Measurements from ENCODE around the gene GLI3. TPM values are rescaled to one million over a fixed set of nuclear protein-coding genes. Genes with fewer than 3 reads are reported as not detected.

Gene GLI3
- total RNA-seq, 5 donors from 2014 or later (not counting 1 experiment from before 2014, with no cell fraction given) = 0.10 to 0.79 (median 0.32) TPM; not detected in 1

GRCh38 chr7:41994746-41995110, 242.3 kb downstream of the GLI3 start:
- Mint-ChIP-seq H3K27ac (no peak overlapping the region), H3K4me1 (no peaks in the 10 kb centered on the region), H3K27me3 (peaks cover 9 to 12% of the 10 kb centered on the region in 2 donors), H3K4me3 (no peak overlapping the region), H3K36me3 (no peaks in the 10 kb centered on the region), H3K9me3 (no peaks in the 10 kb centered on the region)
- ATAC-seq (replicated peaks in 1 of 4) = no peak
- ChIA-PET POLR2A (no interaction called here), CTCF (no interaction called here)
- no peaks in the 10 kb centered on the region for H3K9me3 ChIP-seq
- H3K27me3 ChIP-seq (replicated peaks in 1 of 2; ENCODE audit: control insufficient read depth in 2 of 2, extremely low read depth in 1 of 2, insufficient read depth in 2 of 2, low read length in 1 of 2) = no peaks in the 10 kb centered on the region
- H3K4me1 ChIP-seq (ENCODE audit: control insufficient read depth in 1 of 2, extremely low read depth in 1 of 2, insufficient read depth in 2 of 2, low read length in 2 of 2) = no peaks in the 10 kb centered on the region
- H3K36me3 ChIP-seq (ENCODE audit: control insufficient read depth in 2 of 2, extremely low read depth in 1 of 2, insufficient read depth in 1 of 2, low read length in 1 of 2) = no peaks in the 10 kb centered on the region
- no peak overlapping the region for H3K27ac ChIP-seq (ENCODE audit: low read length)
- H3K4me3 ChIP-seq (ENCODE audit: control insufficient read depth in 1 of 2, extremely low read depth in 1 of 2, low read length in 1 of 2) = no peak overlapping the region
- DNase-seq = no peak
- no CpG with 5 or more reads among the region's 4 CpGs for WGBS (ENCODE audit: insufficient coverage)

- ATAC-seq (replicated peaks in 1 of 4) (no peak), DNase-seq (no peak)
- Mint-ChIP-seq H3K27ac (no peak overlapping the region), H3K9me3 (no peaks in the 10 kb centered on the region), H3K27me3 (peaks cover 5 to 8% of the 10 kb centered on the region in 2 donors), H3K4me3 (no peak overlapping the region), H3K36me3 (no peaks in the 10 kb centered on the region), H3K4me1 (no peaks in the 10 kb centered on the region)
- Histone ChIP-seq H3K36me3 (ENCODE audit: control insufficient read depth in 2 of 2, extremely low read depth in 1 of 2, insufficient read depth in 1 of 2, low read length in 1 of 2) (no peaks in the 10 kb centered on the region), H3K9me3 (no peaks in the 10 kb centered on the region), H3K27ac (ENCODE audit: low read length) (no peak overlapping the region), H3K4me3 (ENCODE audit: control insufficient read depth in 1 of 2, extremely low read depth in 1 of 2, low read length in 1 of 2) (no peak overlapping the region), H3K4me1 (ENCODE audit: control insufficient read depth in 1 of 2, extremely low read depth in 1 of 2, insufficient read depth in 2 of 2, low read length in 2 of 2) (no peaks in the 10 kb centered on the region), H3K27me3 (replicated peaks in 1 of 2; ENCODE audit: control insufficient read depth in 2 of 2, extremely low read depth in 1 of 2, insufficient read depth in 2 of 2, low read length in 1 of 2) (no peaks in the 10 kb centered on the region)
- CTCF ChIA-PET = no interaction called here
- WGBS (ENCODE audit: insufficient coverage) = no CpG with 5 or more reads among the region's 3 CpGs
- POLR2A ChIA-PET = no interaction called here
These were observed 242.8 kb downstream of the GLI3 start for GRCh38 chr7:41994036-41994745.

- DNase-seq (no peak), ATAC-seq (replicated peaks in 1 of 4) (no peak)
- Mint-ChIP-seq H3K27ac (no peak overlapping the region), H3K27me3 (peaks cover under 1 to 5% of the 10 kb centered on the region in 2 donors), H3K36me3 (no peaks in the 10 kb centered on the region), H3K4me1 (no peaks in the 10 kb centered on the region), H3K4me3 (no peak overlapping the region), H3K9me3 (no peaks in the 10 kb centered on the region)
- WGBS (ENCODE audit: insufficient coverage) = 72% methylated on average over 12 of the region's 13 CpGs
- H3K4me1 ChIP-seq (ENCODE audit: control insufficient read depth in 1 of 2, extremely low read depth in 1 of 2, insufficient read depth in 2 of 2, low read length in 2 of 2) = no peaks in the 10 kb centered on the region
- no peak overlapping the region for H3K4me3 ChIP-seq (ENCODE audit: control insufficient read depth in 1 of 2, extremely low read depth in 1 of 2, low read length in 1 of 2)
- H3K27ac ChIP-seq (ENCODE audit: low read length) = no peak overlapping the region
- H3K27me3 ChIP-seq (replicated peaks in 1 of 2; ENCODE audit: control insufficient read depth in 2 of 2, extremely low read depth in 1 of 2, insufficient read depth in 2 of 2, low read length in 1 of 2) = no peaks in the 10 kb centered on the region
- H3K9me3 ChIP-seq = no peaks in the 10 kb centered on the region
- POLR2A ChIA-PET = no interaction called here
- CTCF ChIA-PET = no interaction called here
- no peaks in the 10 kb centered on the region for H3K36me3 ChIP-seq (ENCODE audit: control insufficient read depth in 2 of 2, extremely low read depth in 1 of 2, insufficient read depth in 1 of 2, low read length in 1 of 2)
These were observed 243.8 kb downstream of the GLI3 start for GRCh38 chr7:41992881-41993867.

- CTCF ChIA-PET = no interaction called here
- no CpG with 5 or more reads among the region's 1 CpG for WGBS (ENCODE audit: insufficient coverage)
- no peaks in the 10 kb centered on the region for H3K9me3 Mint-ChIP-seq
These were observed 252.1 kb downstream of the GLI3 start for GRCh38 chr7:41984888-41985287.

GRCh38 chr7:41981046-41982040, 255.7 kb downstream of the GLI3 start:
- ChIA-PET CTCF (no interaction called here), POLR2A (no interaction called here)
- H3K27ac Mint-ChIP-seq = no peak overlapping the region
- no peaks in the 10 kb centered on the region for H3K9me3 Mint-ChIP-seq
- 75% methylated on average over 8 of the region's 12 CpGs for WGBS (ENCODE audit: insufficient coverage)
- DNase-seq (no peak), ATAC-seq (replicated peaks in 1 of 4) (no peak)
- H3K36me3 Mint-ChIP-seq = no peaks in the 10 kb centered on the region
- H3K36me3 ChIP-seq (ENCODE audit: control insufficient read depth in 2 of 2, extremely low read depth in 1 of 2, insufficient read depth in 1 of 2, low read length in 1 of 2) = no peaks in the 10 kb centered on the region
- peaks cover 5 to 21% of the 10 kb centered on the region in 2 donors for H3K27me3 Mint-ChIP-seq
- H3K4me1 ChIP-seq (ENCODE audit: control insufficient read depth in 1 of 2, extremely low read depth in 1 of 2, insufficient read depth in 2 of 2, low read length in 2 of 2) = no peaks in the 10 kb centered on the region
- no peaks in the 10 kb centered on the region for H3K9me3 ChIP-seq
- no peak overlapping the region for H3K4me3 Mint-ChIP-seq
- no peak overlapping the region for H3K4me3 ChIP-seq (ENCODE audit: control insufficient read depth in 1 of 2, extremely low read depth in 1 of 2, low read length in 1 of 2)
- no peaks in the 10 kb centered on the region for H3K27me3 ChIP-seq (replicated peaks in 1 of 2; ENCODE audit: control insufficient read depth in 2 of 2, extremely low read depth in 1 of 2, insufficient read depth in 2 of 2, low read length in 1 of 2)
- H3K4me1 Mint-ChIP-seq = no peaks in the 10 kb centered on the region
- no peak overlapping the region for H3K27ac ChIP-seq (ENCODE audit: low read length)

More at GRCh38 chr7:41984888-41985287, 252.1 kb downstream of the GLI3 start:
- H3K27me3 ChIP-seq (replicated peaks in 1 of 2; ENCODE audit: control insufficient read depth in 2 of 2, extremely low read depth in 1 of 2, insufficient read depth in 2 of 2, low read length in 1 of 2) = no peaks in the 10 kb centered on the region
- H3K9me3 ChIP-seq = no peaks in the 10 kb centered on the region
- H3K4me1 ChIP-seq (ENCODE audit: control insufficient read depth in 1 of 2, extremely low read depth in 1 of 2, insufficient read depth in 2 of 2, low read length in 2 of 2) = no peaks in the 10 kb centered on the region
- Mint-ChIP-seq H3K27me3 (peaks cover 5 to 11% of the 10 kb centered on the region in 2 donors), H3K27ac (no peak overlapping the region), H3K36me3 (no peaks in the 10 kb centered on the region), H3K4me3 (no peak overlapping the region), H3K4me1 (no peaks in the 10 kb centered on the region)
- DNase-seq = no peak
- H3K4me3 ChIP-seq (ENCODE audit: control insufficient read depth in 1 of 2, extremely low read depth in 1 of 2, low read length in 1 of 2) = no peak overlapping the region
- no peak for ATAC-seq (replicated peaks in 1 of 4)
- POLR2A ChIA-PET = no interaction called here
- H3K36me3 ChIP-seq (ENCODE audit: control insufficient read depth in 2 of 2, extremely low read depth in 1 of 2, insufficient read depth in 1 of 2, low read length in 1 of 2) = no peaks in the 10 kb centered on the region
- no peak overlapping the region for H3K27ac ChIP-seq (ENCODE audit: low read length)

- 33% methylated on average over 1 of the region's 6 CpGs for WGBS (ENCODE audit: insufficient coverage)
- ChIA-PET POLR2A (no interaction called here), CTCF (interaction anchor here (0.7 to 1.3 kb wide), 3 partner anchors 12 to 864 kb away, joined by 3 read pairs; no protein-coding TSS in a partner anchor)
- no peaks in the 10 kb centered on the region for H3K36me3 ChIP-seq (ENCODE audit: control insufficient read depth in 2 of 2, extremely low read depth in 1 of 2, insufficient read depth in 1 of 2, low read length in 1 of 2)
- Mint-ChIP-seq H3K36me3 (no peaks in the 10 kb centered on the region), H3K4me3 (no peak overlapping the region), H3K4me1 (no peaks in the 10 kb centered on the region), H3K27me3 (peaks cover 5 to 21% of the 10 kb centered on the region in 2 donors), H3K9me3 (no peaks in the 10 kb centered on the region), H3K27ac (no peak overlapping the region)
- H3K4me1 ChIP-seq (ENCODE audit: control insufficient read depth in 1 of 2, extremely low read depth in 1 of 2, insufficient read depth in 2 of 2, low read length in 2 of 2) = no peaks in the 10 kb centered on the region
- ATAC-seq (replicated peaks in 1 of 4) = no peak
- no peak overlapping the region for H3K4me3 ChIP-seq (ENCODE audit: control insufficient read depth in 1 of 2, extremely low read depth in 1 of 2, low read length in 1 of 2)
- peak in 1 of 35 experiments; percentile 3 for DNase-seq
- no peak overlapping the region for H3K27ac ChIP-seq (ENCODE audit: low read length)
- H3K27me3 ChIP-seq (replicated peaks in 1 of 2; ENCODE audit: control insufficient read depth in 2 of 2, extremely low read depth in 1 of 2, insufficient read depth in 2 of 2, low read length in 1 of 2) = no peaks in the 10 kb centered on the region
- no peaks in the 10 kb centered on the region for H3K9me3 ChIP-seq
These were observed 257.1 kb downstream of the GLI3 start for GRCh38 chr7:41979834-41980307.

Data from T-cell (primary cell).